EL (cell line): ENCODE results near the gene TRAPPC11.
"Not testable (repeated sequence)": the region's sequence is repeated elsewhere in the genome, so short reads cannot be mapped to it uniquely, and the experiment has no call there.

Source experiments
- DNase-seq: peaks from one replicate; pipeline ENCODE4 v3.0.0-alpha.2; 2016

TRAPPC11 gene

DNA sequence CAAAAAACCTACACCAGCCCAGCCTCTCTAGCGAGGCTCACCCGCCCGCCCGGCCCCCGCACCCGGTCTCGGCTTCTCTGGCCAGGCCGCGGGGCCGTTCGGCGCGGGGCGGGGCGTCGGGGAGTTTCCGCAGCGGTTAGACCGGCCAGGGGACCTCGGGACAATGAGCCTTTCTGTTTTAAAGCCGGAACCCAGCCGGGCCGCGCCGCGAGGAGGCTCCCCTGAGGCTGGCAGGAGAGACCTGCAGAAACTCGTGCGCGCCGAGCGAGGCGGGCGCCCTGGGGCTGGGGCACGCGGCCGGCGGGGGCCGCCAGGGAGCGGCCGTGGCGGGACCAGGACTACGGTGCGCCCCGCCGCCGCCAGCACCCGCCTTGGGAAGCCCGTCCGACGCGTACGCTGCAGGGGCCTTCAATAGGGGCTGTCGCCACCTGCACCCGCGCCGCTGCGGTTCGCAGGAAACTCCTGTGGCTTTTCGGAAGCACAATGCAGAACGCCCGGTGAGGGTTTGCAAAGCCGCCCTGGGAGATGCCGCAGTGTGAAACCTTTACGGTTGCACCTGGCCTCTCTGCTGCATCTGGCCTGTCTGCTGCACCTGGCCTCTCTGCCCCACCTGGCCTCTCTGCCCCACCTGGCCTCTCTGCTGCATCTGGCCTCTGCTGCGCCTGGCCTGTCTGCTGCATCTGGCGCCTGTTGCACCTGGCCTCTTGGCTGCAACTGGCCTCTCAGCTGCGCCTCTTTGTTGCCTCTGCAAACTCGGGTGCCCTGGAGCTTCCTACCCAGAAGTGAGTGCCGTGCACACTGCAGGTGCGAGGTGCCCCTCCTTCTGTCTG lies 63.9 kb downstream of the TRAPPC11 start:
- DNase-seq: peak; percentile 48

DNA sequence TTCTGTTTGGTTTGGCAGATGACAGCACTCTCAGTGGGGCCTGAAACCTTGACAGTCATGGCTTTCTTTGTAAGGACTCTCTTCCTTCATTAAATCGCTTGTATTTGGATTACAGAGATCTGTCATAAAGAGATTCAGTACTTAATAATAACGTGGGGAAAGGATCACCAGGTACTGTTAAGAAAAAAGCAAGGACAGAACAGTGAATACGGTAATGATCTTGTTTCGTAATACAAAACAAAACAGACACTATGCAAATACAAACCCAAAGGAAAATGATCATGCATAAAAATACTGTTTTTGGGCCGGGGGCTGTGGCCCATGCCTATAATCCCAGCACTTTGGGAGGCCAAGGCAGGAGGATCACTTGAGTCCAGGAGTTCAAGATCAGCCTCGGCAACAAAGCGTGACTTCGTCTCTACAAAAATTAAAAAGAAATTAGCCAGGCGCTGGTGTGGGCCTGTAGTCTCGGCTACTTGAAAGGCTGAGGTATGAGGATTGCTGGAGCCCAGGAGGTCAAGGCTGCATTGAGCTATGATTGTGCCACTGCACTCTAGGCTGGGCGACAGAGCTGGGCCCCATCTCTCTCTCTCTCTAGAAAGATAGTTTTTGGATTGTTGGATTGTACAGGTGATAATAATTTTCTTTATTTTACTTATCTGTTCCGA lies 64.6 kb downstream of the TRAPPC11 start:
- no peak for DNase-seq

DNA sequence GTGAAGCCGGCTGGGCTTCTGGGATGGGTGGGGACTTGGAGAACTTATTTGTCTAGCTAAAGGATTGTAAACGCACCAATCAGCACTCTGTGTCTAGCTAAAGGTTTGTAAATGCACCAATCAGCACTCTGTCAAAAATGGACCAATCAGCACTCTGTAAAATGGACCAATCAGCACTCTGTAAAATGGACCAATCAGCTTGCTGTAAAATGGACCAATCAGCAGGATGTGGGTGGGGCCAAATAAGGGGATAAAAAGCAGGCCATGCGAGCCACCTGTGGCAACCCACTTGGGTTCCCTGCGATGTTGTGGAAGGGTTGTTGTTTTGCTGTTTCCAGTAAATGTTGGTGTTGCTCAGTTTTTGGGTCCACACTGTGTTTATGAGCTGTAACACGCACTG lies 66.5 kb downstream of the TRAPPC11 start:
- DNase-seq: not testable (repeated sequence)

DNA sequence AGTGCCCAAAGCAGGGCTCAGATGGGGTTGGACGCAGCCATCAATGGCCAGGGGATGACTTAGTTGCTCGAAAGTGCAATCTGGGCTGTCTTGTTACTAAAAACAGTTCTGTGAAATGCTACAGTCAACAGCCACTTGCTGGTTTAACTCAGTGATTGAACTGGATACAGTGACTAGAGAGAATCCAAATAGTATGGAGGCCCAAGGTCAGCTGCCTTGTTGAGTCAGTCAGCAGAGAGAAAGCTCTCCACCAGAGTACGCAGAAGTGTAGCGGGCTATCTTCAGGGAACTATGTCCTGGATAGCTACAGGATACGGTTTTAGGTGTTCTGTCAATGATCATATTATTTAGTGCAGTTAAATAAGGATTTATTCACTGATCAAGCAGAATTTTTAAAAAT lies 68.4 kb downstream of the TRAPPC11 start:
- no peak for DNase-seq

DNA sequence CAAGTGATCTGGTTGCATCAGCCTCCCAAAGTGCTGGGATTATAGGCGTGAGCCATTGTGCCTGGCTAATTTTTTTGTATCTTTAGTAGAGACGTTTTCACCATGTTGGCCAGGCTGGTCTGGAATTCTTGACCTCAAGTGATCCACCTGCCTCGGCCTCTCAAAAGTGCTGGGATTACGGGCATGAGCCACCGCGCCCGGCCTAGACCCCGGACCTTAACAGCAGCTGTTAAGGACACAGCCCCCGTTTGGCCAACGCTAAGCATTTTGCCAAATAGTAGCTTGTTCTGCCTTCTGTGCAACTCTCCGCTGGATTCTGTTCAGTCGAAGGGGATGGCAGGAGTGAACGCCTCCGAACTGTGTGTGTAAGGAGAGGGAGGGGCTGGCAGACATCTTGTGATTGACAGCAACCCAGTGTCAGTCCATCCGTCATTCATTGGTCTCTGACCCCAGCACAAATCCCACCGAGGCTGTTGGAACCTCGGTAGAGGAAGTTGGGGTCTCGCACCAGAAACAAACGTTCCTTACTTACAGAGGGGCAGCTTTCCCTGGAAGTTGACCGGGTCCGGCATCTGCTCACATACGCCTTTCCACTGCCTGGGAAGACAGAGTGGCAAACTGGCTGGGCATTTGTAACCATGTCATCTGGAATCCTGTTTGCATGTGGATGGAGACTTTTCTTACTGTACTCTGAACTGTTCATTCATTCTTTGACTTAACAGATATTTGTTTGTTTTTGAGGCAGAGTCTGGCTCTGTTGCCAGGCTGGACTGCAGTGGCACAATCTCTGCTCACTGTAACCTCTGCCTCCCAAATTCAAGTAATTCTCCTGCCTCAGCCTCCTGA lies 69.4 kb downstream of the TRAPPC11 start:
- DNase-seq: no peak

DNA sequence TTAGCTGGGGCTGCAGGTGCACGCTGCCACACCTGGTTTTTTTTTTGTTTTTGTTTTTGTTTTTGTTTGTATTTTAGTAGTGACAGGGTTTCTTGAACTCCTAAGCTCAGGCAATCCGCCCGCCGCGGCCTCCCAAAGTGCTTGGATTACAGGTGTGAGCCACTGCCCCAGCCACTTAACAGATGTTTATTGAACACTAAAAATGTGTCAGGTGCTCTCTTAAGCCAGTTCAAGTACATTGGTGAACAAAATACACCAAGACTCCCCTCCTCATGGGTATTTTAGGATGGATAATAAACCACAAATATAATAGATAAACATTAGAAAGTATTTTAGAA lies 69.9 kb downstream of the TRAPPC11 start:
- DNase-seq: no peak

DNA sequence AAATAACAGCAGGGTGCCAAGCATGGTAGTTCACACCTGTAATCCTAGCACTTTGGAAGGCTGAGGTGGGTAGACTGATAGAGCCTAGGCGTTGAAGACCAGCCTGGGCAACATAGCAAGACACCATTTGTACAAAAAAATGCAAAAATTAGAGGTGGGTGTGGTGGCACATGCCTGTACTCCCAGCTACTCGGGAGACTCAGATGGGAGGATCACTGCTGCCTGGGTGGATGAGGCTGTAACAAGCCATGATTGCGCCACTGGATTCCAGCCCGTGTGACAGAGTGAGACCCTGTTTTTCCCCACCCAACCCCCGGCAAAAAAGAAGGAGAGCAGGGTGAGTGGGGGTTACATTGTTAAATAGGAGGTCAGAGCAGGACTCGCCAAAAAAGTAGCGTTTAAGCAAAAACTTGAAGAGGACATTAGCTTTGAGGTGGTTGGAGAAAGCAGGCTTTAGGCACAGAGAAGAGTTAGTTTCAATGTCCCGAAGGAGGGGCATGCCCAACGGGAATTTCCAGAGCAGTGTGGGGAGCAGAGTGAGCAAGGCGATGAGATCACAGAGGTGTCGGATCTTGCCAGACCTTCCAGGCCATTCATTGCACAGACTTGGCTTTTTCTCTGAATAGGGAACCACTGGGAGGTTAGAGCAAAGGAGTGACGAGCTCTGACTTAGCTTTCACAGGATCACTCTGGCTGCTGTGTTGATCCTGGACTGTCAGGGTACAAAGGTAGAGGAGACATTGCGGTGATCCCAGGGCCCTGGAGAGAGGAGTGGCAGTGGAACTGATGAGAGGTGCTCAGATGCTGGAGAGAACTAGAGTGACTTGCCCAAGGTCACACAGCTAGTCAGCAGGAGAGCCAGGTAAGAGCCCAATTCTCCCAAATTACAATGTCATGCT lies 70.6 kb downstream of the TRAPPC11 start:
- DNase-seq: peak; percentile 54

DNA sequence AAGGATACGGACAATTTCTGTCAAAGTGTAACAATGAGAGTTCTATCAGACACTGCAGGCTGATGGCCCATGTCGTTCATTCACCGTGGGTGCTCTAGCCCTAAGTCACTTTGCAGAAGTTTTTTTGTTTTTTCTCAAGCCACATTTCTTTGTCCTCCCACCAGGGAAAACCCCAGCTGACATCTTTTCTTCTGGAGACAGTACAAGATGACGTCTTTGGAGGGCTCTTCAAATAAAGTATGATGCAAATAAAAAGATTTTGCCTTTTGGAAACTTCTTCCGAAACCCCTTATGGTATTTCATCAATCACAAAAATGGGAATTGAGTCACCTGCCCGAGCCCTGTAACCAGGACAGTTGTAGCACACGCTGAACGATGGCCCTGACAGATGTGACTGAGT lies 73.2 kb downstream of the TRAPPC11 start:
- no peak for DNase-seq

DNA sequence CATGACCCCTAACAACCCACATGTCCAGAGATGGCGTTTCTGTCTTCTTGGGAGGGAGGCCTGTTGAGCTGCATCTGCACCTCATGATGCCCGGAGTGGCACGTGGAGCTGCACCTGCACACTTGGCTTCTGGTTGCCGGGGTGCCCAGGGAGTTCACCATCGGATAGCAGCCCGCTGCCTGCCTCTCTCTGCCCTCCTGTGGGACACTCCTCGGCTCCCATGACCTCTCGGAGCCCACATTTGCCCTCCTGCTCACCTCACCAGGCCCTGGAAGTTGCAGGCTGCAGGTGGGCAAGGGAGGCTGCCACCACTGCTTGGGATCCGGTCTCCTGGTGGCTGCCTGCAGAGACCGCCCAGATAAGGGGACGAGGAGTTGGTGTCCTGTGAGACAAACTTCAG lies 74.1 kb downstream of the TRAPPC11 start:
- DNase-seq: no peak

DNA sequence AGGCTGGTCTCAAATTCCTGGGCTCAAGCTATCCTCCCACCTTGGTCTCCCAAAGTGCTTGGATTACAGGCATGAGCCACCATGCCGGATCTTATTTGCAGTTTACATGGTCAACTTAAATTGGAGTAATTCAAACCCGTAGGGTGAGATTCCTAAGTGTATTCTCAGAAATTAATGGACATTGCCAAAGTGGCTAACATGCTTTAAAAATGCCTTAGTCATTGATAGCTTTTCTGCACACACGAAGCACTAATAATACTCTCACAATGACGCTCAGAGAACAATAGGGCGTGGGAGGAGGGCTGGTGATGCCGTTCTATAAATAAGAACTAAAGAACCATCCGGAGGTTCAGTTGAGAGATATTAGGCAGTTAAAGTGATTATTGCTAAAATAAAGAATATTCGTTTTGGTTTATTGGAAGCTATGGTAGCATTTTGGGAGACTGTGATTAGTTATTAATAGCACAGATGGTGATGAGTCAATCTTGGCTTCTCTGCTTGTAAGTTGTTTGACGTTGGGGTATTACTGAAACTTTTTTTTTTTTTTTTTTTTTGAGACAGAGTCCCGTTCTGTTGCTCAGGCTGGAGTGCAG lies 79.1 kb downstream of the TRAPPC11 start:
- DNase-seq: no peak

DNA sequence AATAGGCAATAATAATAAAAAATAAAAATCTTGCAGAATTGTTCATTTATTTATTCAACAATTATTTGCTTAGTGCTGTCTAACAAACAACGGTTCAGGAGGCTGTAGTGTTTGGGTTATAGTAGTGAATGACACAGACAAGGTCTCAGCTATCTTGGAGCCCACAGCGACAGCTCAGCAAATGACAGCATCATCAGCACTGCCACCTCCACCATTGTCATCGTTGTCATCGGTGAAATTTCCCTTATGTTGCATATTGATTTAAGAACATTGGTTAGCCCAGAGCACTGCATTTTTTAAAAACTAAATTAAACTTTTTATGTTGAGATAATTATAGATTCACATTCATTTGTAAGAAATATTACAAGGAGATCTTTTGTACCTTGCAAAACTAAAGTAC lies 79.9 kb downstream of the TRAPPC11 start:
- no peak for DNase-seq

DNA sequence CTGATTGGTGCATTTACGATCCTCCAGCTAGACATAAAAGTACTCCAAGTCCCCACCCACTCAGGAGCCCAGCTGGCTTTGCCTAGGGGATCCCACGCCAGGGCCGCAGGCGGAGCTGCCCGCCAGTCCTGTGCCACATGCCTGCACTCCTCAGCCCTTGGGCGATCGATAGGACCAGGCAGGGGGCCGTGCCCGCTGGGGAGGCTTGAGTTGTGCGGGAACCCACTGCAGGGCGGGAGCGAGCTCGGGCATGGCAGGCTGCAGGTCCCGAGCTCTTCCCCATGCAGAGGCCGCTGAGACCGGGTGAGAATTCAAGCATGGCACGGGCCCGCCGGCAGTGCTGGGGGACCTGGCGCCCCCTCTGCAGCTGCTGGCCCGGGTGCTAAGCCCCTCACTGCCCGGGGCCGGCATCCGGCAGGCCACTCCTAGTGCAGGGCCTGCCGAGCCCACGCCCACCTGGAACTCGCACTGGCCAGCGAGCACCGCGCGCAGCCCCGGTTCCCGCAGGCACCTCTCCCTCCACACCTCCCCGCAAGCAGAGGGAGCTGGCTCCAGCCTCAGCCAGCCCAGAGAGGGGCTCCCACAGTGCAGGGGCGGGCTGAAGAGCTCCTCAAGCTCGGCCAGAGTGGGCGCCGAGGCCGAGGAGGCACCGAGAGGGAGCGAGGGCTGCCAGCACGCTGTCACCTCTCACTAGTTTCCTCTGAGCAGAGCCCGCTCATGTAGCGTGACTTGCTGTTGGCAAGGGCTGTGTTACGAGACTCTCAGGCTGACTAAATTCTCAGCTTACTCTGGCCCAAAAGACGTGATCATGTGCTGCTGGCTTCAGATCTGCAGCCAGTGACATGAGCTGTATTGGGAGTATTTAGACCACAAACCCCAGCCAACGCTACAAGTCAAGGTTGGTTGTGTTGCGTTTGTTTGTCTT lies 87.5 kb downstream of the TRAPPC11 start:
- no peak for DNase-seq

DNA sequence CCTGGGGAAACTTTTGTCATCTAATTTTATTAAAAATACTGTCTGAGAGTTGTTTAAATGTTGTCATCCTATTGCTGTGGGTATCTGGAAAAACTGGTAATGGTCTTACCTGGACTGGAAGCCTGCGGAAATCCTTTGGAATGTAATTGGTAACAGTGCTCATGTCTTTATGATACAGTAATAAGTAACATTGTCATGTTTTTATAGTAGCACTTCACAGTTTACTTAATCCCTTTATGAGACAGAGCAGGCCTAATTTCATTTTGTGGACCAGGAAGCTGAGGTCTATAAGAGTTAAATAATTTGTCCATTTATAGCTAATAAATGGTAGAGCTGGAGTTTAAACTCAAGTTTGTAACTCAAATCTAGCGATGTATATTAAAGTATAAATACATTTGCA lies 88.3 kb downstream of the TRAPPC11 start:
- DNase-seq: no peak

DNA sequence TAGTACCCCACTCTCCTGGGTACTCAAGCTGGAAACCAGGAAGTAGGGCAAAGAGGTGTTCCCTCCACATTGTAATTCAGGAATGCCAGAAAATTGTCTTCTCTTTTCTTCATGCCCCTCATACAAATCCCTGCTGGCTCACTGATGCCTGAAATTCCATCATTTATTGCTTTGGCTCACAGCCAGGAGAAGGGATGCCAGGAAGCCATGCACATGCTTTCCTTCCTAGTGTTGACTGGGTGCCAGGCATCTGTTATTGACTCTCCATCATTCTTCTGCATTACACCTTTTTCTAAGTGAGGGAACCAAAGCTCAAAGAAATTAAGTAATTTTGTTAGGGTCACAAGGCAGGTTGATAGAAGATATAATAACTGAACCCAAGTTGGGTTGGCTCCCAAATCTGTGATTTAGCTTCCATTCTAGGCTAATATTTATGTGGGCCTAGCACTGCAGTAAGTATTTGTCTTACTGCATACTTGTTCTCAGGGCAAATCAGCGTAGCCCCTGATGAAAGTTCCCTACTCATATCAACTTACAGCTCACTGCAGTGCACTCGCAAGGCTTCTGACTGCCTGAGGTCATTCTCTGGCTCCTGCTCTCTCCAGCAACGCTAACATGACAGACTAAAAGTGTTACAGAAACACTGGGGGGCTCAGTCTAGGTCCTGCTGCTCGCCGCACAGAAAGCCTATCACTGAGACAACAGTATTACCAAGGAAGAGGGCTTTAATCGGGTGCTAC lies 89.0 kb downstream of the TRAPPC11 start:
- DNase-seq: peak; percentile 37

DNA sequence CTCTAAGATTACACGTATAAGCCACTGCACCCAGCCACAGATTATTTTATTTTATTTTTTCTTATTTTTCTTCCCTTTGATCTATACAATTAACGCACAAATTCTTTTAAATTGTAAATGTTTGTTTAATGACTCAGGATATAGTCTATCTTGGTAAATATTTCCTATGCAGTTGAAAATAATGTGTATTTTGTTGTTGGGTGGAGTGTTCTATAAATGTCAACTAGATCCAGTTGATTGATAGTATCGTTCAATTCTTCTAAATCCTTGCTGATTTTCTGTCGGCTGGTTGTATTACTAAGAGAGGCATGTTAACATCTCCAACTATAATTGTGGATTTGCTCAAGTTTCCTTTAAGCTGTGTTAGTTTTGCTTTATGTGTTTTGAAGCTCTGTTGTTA lies 92.0 kb downstream of the TRAPPC11 start:
- no peak for DNase-seq

DNA sequence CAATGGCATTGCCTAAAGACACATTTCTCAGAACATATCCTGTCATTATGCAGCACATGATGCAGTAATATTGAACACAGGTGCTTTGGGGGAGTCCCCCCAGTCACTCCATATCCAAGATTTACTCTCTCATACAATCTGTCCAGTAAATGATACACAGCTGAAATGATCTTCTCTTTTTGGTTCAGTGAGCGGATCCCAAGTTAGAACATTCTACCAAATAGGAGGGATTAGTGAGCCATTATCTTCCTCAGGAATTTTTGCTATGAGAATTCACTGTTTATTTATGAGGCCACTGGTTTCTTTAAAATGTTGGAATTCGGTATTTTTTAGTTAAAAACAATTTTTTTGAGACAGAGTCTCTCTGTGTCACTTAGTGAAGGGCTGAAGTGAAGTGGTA lies 96.5 kb downstream of the TRAPPC11 start:
- DNase-seq: no peak

DNA sequence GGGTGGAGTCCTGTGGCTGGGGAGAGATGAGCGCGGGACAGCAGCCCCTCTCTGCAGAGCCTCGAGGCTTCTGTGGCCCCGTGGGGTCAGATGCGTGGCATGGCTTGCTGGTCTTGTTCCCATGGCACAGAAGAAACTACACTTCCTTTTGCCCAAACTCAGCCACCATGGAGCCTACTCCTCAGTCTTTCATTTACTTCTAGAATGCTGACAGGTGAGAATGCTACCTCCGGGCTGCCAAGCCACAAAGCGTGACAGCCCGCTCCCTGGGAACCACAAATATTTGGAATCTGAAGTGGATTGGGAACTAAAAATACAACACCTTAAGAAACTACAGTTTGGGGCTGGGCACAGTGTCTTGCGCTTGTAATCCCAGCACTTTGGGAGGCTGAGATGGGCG lies 98.0 kb downstream of the TRAPPC11 start:
- DNase-seq: no peak

DNA sequence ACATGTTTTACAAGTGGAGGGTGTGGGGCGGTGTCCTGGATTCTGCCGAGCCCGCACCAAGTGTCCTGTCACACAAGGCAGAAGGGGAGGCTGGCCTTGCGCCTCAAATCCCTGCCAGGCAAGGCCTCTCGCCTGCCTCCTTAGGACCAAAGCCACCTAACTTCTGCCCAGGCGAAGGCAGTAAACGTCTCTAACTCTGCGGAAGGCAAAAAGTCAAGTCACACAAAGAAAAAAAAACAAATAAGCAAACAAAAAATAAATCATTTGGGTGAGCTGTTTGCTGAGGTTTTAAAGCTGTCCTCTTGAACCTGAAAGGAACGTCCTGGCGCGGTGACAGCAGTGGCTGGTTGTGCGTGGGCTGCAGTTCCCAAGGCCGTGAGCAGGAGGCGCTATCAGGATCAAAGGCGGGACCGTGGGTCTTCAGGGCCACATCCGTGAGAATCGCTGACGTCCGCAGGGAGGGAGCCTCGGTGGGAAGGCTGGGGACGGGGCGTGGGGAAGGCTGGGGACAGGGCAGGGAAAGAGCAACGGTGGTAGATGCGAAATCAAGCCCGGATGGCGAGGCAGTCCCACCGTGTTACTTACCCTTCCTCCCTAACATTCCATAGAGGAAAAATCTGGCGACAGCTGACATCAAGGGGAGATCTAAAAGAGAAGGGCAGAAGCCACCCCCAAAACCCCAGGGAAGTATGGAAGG lies 99.1 kb downstream of the TRAPPC11 start:
- DNase-seq: no peak

DNA sequence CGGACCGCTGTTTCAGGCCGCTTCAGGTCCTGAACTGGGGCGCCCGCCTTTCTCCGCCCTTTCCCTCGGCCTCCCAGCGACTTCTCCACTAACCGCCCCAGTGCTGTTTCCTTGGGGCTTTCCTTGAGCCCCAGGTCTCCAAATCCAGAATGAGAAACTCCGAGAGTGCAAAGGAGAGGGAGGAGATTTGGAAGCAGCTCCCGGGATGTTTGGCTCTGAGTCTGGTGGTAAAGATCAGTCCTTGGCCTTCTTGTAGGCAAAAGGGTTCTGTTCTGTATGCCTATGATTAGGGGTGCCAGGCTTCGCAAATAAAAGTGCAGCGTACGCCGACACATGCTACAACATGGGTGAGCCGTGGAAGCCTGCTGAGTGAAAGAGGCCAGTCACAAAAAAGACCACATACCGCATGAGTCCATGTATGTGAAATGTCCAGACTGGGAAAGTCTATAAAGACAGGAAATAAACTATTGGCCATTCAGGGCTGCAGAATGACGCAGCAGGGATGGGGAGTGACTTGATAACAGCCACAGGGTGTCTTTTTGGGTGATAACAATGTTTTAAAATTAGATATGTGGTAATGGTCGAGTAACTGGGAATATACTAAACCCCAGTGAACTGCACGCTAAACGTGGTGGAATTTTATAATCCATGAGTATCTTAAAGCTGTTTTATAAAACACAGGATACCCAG lies 99.8 kb downstream of the TRAPPC11 start:
- DNase-seq: no peak
